ENCODE results near the gene POLDIP3. TPM values are rescaled to one million over a fixed set of nuclear protein-coding genes. Genes with fewer than 3 reads are reported as not detected.

Gene POLDIP3
- total and polyA plus RNA-seq, 2 donors (not counting 3 experiments of a cell fraction or from before 2014, with no cell fraction given): 29.3 to 60.4 TPM

DNA sequence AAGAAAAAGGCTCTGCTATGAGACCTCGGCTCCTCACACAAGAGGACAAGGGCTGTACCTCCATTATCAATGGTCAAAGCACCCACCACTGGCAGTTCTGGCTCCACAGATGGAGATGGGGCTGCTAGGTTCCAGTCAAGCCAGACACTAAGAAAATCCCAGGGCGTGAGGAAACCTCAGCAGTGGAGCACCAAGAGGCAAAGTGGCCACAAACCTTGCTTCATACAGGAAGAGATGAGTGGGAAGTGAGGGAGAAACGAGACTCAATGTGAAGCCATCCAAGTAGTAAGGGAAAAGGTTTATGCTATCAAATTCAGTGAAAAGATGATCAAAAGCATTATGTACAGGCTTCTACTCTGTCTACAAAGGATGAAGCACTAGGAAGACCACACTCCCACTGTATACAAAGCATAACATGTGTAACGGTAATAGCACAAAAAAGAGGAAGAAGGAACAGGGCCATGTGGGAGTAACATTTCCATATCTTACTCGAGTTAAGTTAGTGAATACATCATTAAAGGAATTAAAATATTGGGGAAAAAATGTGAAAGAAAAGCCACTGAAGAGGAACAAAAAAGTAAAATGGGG lies 27.0 kb downstream of the POLDIP3 start:
- intact Hi-C loops (cut with micrococcal nuclease) (no loop called here), dilution Hi-C loops (cut with MboI; ENCODE audit: extremely low pct_ligation_motif_present, low sequenced_read_pairs) (no loop called here)
- no peak overlapping the region for H2AFZ ChIP-seq (ENCODE audit: low read depth, low read length)
- H3K36me3 ChIP-seq (ENCODE audit: control insufficient read depth in 2 of 2, extremely low read depth in 1 of 2, insufficient read depth in 2 of 2, low read length in 2 of 2): peaks cover 26 to 56% of the 10 kb centered on the region in 2 experiments
- TF ChIP-seq FOS (IDR thresholded peaks at IDR 0.05; ENCODE audit: borderline replicate concordance, insufficient read depth, low read length) (no peak), GATA2 (IDR thresholded peaks at IDR 0.05; ENCODE audit: insufficient read depth, insufficient read length, low read depth, low read length) (no peak), JUN (IDR thresholded peaks at IDR 0.05; ENCODE audit: borderline replicate concordance, insufficient read depth, insufficient read length, low read depth) (no peak), EZH2 (IDR thresholded peaks at IDR 0.05; ENCODE audit: borderline replicate concordance, low read depth, low read length, severe bottlenecking) (no peak), MYC (IDR thresholded peaks at IDR 0.05; ENCODE audit: low read depth, low read length) (no peak), POLR2AphosphoS5 (IDR thresholded peaks at IDR 0.05; ENCODE audit: insufficient read depth, low read depth, low read length) (no peak), POLR2A (IDR thresholded peaks at IDR 0.05; ENCODE audit: low read depth, low read length) (no peak)
- TF ChIP-seq, protein P1, sequence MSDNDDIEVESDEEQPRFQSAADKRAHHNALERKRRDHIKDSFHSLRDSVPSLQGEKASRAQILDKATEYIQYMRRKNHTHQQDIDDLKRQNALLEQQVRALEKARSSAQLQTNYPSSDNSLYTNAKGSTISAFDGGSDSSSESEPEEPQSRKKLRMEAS (IDR thresholded peaks at IDR 0.05; ENCODE audit: insufficient read depth, insufficient read length): no peak
- TF ChIP-seq, protein P2, sequence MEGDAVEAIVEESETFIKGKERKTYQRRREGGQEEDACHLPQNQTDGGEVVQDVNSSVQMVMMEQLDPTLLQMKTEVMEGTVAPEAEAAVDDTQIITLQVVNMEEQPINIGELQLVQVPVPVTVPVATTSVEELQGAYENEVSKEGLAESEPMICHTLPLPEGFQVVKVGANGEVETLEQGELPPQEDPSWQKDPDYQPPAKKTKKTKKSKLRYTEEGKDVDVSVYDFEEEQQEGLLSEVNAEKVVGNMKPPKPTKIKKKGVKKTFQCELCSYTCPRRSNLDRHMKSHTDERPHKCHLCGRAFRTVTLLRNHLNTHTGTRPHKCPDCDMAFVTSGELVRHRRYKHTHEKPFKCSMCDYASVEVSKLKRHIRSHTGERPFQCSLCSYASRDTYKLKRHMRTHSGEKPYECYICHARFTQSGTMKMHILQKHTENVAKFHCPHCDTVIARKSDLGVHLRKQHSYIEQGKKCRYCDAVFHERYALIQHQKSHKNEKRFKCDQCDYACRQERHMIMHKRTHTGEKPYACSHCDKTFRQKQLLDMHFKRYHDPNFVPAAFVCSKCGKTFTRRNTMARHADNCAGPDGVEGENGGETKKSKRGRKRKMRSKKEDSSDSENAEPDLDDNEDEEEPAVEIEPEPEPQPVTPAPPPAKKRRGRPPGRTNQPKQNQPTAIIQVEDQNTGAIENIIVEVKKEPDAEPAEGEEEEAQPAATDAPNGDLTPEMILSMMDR (IDR thresholded peaks at IDR 0.05; ENCODE audit: extremely low read depth in 1 of 2, insufficient read depth in 1 of 2, low read depth in 1 of 2, low read length in 2 of 2): no peak
- H3K27me3 ChIP-seq (ENCODE audit: control insufficient read depth in 2 of 2, insufficient read depth in 2 of 2, low read length in 2 of 2): no peaks in the 10 kb centered on the region
- H3K4me2 ChIP-seq (ENCODE audit: insufficient read depth, low read length): no peak overlapping the region
- CTCF ChIA-PET: no interaction called here
- H3K4me1 ChIP-seq (ENCODE audit: control insufficient read depth, extremely low read depth, insufficient read depth, low read length): no peaks in the 10 kb centered on the region
- DNase-seq (ENCODE audit: low read depth, low spot score) (no peak), FAIRE-seq (no peak)
- H3K9me3 ChIP-seq (replicated peaks; ENCODE audit: control insufficient read depth, insufficient read depth, low read length): no peaks in the 10 kb centered on the region
- no peak overlapping the region for H3K4me3 ChIP-seq (replicated peaks in 1 of 3; ENCODE audit: insufficient read depth in 1 of 3, low read depth in 1 of 3, low read length in 3 of 3)
- no peaks in the 10 kb centered on the region for H3K79me2 ChIP-seq (ENCODE audit: control insufficient read depth, insufficient read depth, low read length)
- H3K9ac ChIP-seq (replicated peaks; ENCODE audit: extremely low read depth, insufficient read depth, low read length): no peak overlapping the region
- no peaks in the 10 kb centered on the region for H4K20me1 ChIP-seq (replicated peaks; ENCODE audit: control insufficient read depth, extremely low read depth, insufficient read depth, low read length)
- BruUV-seq (replicated peaks): no TSS peak
- no peaks in the 10 kb centered on the region for H3K9me1 ChIP-seq (replicated peaks; ENCODE audit: control insufficient read depth, extremely low read depth, insufficient read depth, low read length)
- no peak overlapping the region for H3K27ac ChIP-seq (ENCODE audit: insufficient read depth, low read depth, low read length)
- POLR2A ChIA-PET: interaction anchor here (0.6 kb wide), 1 partner anchor 808 kb away, joined by 6 read pairs; no protein-coding TSS in a partner anchor
